Measurements from ENCODE around the gene PPP6R2. TPM values are rescaled to one million over a fixed set of nuclear protein-coding genes. Genes with fewer than 3 reads are reported as not detected.
"Not testable (repeated sequence)": the region's sequence is repeated elsewhere in the genome, so short reads cannot be mapped to it uniquely, and the experiment has no call there.

Gene PPP6R2
- total RNA-seq, 1 experiment from 2014 or later, result 62.1 TPM

GRCh38 chr22:50360578-50360977 is 17.5 kb downstream of the PPP6R2 start:
- Histone ChIP-seq H3K27ac (no peak overlapping the region), H3K36me3 (peaks cover 11% of the 10 kb centered on the region), H3K9me3 (replicated peaks) (no peaks in the 10 kb centered on the region), H3K4me3 (no peak overlapping the region), H3K27me3 (replicated peaks) (no peaks in the 10 kb centered on the region), H3K4me1 (replicated peaks) (no peaks in the 10 kb centered on the region)
- DNase-seq (ENCODE audit: low read depth in 1 of 2, low spot score in 2 of 2), result no peak

- Histone ChIP-seq H3K27me3 (replicated peaks) (no peaks in the 10 kb centered on the region), H3K27ac (no peak overlapping the region), H3K9me3 (replicated peaks) (no peaks in the 10 kb centered on the region), H3K36me3 (peaks cover 11% of the 10 kb centered on the region), H3K4me1 (replicated peaks) (no peaks in the 10 kb centered on the region), H3K4me3 (no peak overlapping the region)
- no peak for DNase-seq (ENCODE audit: low read depth in 1 of 2, low spot score in 2 of 2)
These were observed 18.1 kb downstream of the PPP6R2 start for GRCh38 chr22:50361222-50361621.

- Histone ChIP-seq H3K27me3 (replicated peaks) (no peaks in the 10 kb centered on the region), H3K4me3 (no peak overlapping the region), H3K27ac (no peak overlapping the region), H3K9me3 (replicated peaks) (no peaks in the 10 kb centered on the region), H3K36me3 (peaks cover 15% of the 10 kb centered on the region), H3K4me1 (replicated peaks) (no peaks in the 10 kb centered on the region)
- no peak for DNase-seq (ENCODE audit: low read depth in 1 of 2, low spot score in 2 of 2)
These were observed 18.6 kb downstream of the PPP6R2 start for GRCh38 chr22:50361688-50362087.

GRCh38 chr22:50363166-50363802 is 20.2 kb downstream of the PPP6R2 start:
- no peak overlapping the region for H3K4me3 ChIP-seq
- H3K27ac ChIP-seq, result no peak overlapping the region
- H3K4me1 ChIP-seq (replicated peaks), result no peaks in the 10 kb centered on the region
- H3K36me3 ChIP-seq, result peaks cover 19% of the 10 kb centered on the region
- no peak for DNase-seq (ENCODE audit: low read depth in 1 of 2, low spot score in 2 of 2)
- H3K27me3 ChIP-seq (replicated peaks), result no peaks in the 10 kb centered on the region
- H3K9me3 ChIP-seq (replicated peaks), result no peaks in the 10 kb centered on the region

GRCh38 chr22:50363803-50364194 is 20.7 kb downstream of the PPP6R2 start:
- H3K4me3 ChIP-seq; H3K4me1 ChIP-seq (replicated peaks); DNase-seq (ENCODE audit: low read depth in 1 of 2, low spot score in 2 of 2); H3K27ac ChIP-seq; H3K27me3 ChIP-seq (replicated peaks); H3K9me3 ChIP-seq (replicated peaks): not testable (repeated sequence)
- peaks cover 22% of the 10 kb centered on the region for H3K36me3 ChIP-seq

GRCh38 chr22:50367778-50368500 is 24.8 kb downstream of the PPP6R2 start:
- Histone ChIP-seq H3K4me1 (replicated peaks) (no peaks in the 10 kb centered on the region), H3K27ac (no peak overlapping the region), H3K9me3 (replicated peaks) (no peaks in the 10 kb centered on the region), H3K4me3 (no peak overlapping the region), H3K27me3 (replicated peaks) (no peaks in the 10 kb centered on the region), H3K36me3 (peaks cover 38% of the 10 kb centered on the region)
- DNase-seq (ENCODE audit: low read depth in 1 of 2, low spot score in 2 of 2), result no peak

GRCh38 chr22:50371101-50371648 is 28.0 kb downstream of the PPP6R2 start:
- no peak for DNase-seq (ENCODE audit: low read depth in 1 of 2, low spot score in 2 of 2)
- Histone ChIP-seq H3K4me1 (replicated peaks) (no peaks in the 10 kb centered on the region), H3K36me3 (peaks cover 58% of the 10 kb centered on the region), H3K27me3 (replicated peaks) (no peaks in the 10 kb centered on the region), H3K4me3 (no peak overlapping the region), H3K9me3 (replicated peaks) (0 out of 2 replicates have a peak, but pooled peaks cover 3% of the 10 kb centered on the region), H3K27ac (no peak overlapping the region)

GRCh38 chr22:50376085-50376651 is 33.0 kb downstream of the PPP6R2 start:
- no peaks in the 10 kb centered on the region for H3K27me3 ChIP-seq (replicated peaks)
- no peak overlapping the region for H3K4me3 ChIP-seq
- H3K27ac ChIP-seq, result no peak overlapping the region
- H3K36me3 ChIP-seq, result peaks cover 64% of the 10 kb centered on the region
- no peak for DNase-seq (ENCODE audit: low read depth in 1 of 2, low spot score in 2 of 2)
- no peaks in the 10 kb centered on the region for H3K4me1 ChIP-seq (replicated peaks)
- 0 out of 2 replicates have a peak, but pooled peaks cover 3% of the 10 kb centered on the region for H3K9me3 ChIP-seq (replicated peaks)

- not testable (repeated sequence) for H3K9me3 ChIP-seq (replicated peaks); H3K4me1 ChIP-seq (replicated peaks); DNase-seq (ENCODE audit: low read depth in 1 of 2, low spot score in 2 of 2); H3K27me3 ChIP-seq (replicated peaks); H3K4me3 ChIP-seq; H3K27ac ChIP-seq
- peaks cover 27% of the 10 kb centered on the region for H3K36me3 ChIP-seq
These were observed 38.0 kb downstream of the PPP6R2 start for GRCh38 chr22:50381021-50381555.

GRCh38 chr22:50396751-50397370 is 53.7 kb downstream of the PPP6R2 start:
- DNase-seq (ENCODE audit: low read depth in 1 of 2, low spot score in 2 of 2), result no peak

GRCh38 chr22:50397371-50398060 is 54.4 kb downstream of the PPP6R2 start:
- not testable (repeated sequence) for H3K27ac ChIP-seq; H3K4me1 ChIP-seq (replicated peaks); H3K4me3 ChIP-seq; H3K9me3 ChIP-seq (replicated peaks); H3K27me3 ChIP-seq (replicated peaks); DNase-seq (ENCODE audit: low read depth in 1 of 2, low spot score in 2 of 2)
- peaks cover 21% of the 10 kb centered on the region for H3K36me3 ChIP-seq

More at GRCh38 chr22:50396751-50397370, 53.7 kb downstream of the PPP6R2 start:
- no peak overlapping the region for H3K27ac ChIP-seq
- H3K27me3 ChIP-seq (replicated peaks), result no peaks in the 10 kb centered on the region
- no peaks in the 10 kb centered on the region for H3K9me3 ChIP-seq (replicated peaks)
- H3K36me3 ChIP-seq, result peaks cover 21% of the 10 kb centered on the region
- no peak overlapping the region for H3K4me3 ChIP-seq
- H3K4me1 ChIP-seq (replicated peaks), result no peaks in the 10 kb centered on the region

GRCh38 chr22:50398831-50399648 is 55.9 kb downstream of the PPP6R2 start:
- Histone ChIP-seq H3K9me3 (replicated peaks) (no peaks in the 10 kb centered on the region), H3K4me3 (no peak overlapping the region), H3K27ac (no peak overlapping the region), H3K27me3 (replicated peaks) (no peaks in the 10 kb centered on the region), H3K36me3 (peaks cover 15% of the 10 kb centered on the region), H3K4me1 (replicated peaks) (no peaks in the 10 kb centered on the region)
- no peak for DNase-seq (ENCODE audit: low read depth in 1 of 2, low spot score in 2 of 2)
